GM12872 (cell line): Measurements from ENCODE around the gene GNAT2.

Experiments
- CTCF ChIP-seq: IDR thresholded peaks from 3 replicates; pipeline ENCODE4 v1.5.1; 2011; ENCODE audit warnings: low read depth, mild to moderate bottlenecking, low read length, moderate library complexity; ENCODE audit not compliant: insufficient read depth

Gene GNAT2

DNA sequence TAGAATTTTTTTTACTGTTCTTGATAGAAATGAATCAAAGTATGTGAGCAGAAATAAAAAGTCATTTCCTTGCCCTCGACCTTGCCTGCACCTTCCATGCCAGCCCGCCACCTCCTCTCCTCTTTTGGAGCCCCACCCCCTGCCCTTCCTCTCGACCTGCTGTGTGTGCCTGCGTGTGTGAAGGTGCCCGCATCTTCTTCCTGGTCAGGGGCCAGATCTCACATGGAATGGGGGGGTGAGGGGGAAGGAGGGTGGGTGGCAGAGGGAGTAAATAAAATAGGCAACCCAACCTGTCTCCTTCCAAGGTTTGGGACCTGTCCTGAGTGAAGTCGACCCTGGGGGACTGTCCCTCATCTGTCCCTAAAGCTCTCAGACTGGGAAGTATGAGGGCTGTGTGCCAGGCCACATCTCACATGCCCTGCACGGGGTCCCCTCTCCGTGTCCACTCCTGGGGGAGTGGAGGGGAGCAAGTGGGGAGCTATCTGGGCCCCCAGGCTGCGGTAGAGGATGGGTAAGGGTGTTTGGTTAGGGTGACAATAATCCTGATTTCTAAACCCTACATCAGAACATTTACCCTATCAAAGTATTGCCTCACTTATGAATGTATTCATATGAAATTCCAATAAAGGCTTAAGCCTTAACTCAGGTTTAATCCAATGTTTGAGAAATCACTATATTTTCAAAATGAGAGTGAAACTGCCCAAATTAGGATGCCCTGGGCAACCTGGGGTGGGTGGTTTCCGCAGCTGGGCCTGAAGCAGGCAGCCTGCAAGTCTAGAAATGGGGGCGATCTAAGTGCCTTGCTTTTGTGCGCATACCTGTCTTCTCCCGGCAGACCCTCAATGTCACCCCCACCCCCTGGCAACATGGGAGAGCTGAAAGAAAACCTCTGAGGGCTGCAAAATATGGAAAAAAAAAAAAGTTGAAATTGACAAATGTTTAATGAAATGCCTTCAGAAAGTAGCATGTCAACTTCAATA is 15.6 kb upstream of the GNAT2 start:
- no peak for TF ChIP-seq CTCF

DNA sequence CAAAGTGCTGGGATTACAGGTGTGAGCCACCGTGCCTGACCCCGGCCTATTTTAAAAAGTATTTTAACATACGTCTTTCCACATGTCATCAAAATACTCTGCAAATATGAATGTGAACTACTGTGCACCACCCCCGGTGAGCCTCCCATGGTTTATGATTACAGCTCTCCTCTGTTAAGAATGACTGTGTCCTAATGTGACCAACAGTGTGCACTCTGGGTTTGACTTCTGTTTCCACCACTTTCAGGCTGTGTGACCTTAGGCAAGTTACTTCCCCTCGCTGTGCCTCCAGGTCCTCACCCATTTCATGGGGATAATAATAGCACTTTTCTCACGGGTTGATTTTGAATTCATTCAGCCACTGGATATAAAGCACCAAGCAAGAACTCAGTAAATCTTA is 14.9 kb upstream of the GNAT2 start:
- no peak for TF ChIP-seq CTCF

DNA sequence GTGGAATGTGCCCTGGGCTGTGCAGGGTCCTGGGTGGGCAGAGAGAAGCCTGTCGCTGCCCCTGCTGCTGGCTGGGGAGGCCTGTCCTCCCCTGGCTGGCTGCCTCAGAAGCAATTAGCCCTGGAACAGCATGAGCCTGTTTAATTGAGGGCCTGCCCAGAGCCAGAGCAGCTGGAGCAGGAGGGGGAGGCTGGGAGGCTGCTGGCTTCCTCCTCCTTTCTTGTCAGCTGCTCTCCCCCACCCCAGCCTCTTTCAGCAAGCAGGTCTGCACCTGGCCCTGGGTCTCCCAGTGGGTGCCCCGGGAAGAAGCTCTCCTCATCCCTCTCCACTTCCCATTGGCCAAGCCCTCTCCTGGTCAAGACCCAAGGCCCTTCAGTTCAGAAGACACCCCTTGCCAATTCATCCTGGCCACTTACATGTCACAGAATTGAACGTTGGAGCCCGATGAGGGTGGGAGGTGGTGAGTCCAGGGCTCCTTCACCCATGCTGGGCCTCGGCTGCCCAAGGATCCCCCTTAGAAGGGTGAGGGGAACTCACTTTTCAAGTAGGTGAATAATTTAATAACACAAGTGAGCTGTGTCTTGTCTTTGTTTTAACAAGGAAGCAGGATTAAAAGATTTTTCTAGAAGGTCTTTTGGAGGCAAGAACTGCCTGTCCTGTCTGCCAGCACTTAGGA is 13.4 kb upstream of the GNAT2 start:
- no peak for TF ChIP-seq CTCF

GRCh38 chr1:109631513-109632505 is 12.4 kb upstream of the GNAT2 start:
- TF ChIP-seq CTCF, result no peak

GRCh38 chr1:109630898-109631512 is 11.6 kb upstream of the GNAT2 start:
- TF ChIP-seq CTCF, result no peak

DNA sequence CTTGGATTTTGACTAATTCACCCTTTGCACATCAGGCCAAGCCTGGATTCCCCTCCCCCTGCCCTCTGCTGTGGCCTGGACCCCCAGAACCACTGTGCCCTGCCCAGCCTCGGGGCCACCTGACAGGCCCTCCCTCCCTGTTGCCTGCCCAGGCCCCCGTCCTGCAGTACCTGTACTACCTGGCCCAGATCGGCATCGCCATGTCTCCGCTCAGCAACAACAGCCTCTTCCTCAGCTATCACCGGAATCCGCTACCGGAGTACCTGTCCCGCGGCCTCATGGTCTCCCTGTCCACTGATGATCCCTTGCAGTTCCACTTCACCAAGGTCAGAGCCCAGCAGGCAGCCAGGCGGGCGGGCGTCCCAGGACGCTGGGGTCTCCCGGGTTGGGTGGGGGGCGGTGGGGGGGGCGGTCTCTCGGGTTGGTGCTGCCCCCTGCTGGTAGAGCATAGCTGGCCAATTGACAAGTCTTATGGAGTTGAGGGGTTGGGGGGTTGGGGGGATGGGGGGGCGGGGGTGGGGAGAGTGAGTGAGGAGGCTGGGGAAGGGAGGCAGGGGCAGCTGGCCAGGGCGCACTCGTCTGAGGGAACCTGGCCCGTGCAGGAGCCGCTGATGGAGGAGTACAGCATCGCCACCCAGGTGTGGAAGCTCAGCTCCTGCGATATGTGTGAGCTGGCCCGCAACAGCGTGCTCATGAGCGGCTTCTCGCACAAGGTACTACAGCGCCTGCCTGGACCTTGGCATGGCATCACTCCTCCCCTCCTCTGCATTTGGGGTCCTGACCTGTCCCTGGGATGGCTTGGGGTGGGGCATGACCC is 10.9 kb upstream of the GNAT2 start:
- no peak; the same call in 2 of the 3 replicates for TF ChIP-seq CTCF
